ENCODE results near the gene PAPOLA. TPM values are rescaled to one million over a fixed set of nuclear protein-coding genes. Genes with fewer than 3 reads are reported as not detected.

Gene PAPOLA
- polyA plus RNA-seq (2011; rRNA removed) (236 and 273 TPM in 2 replicates), polyA plus RNA-seq (2017; fragmentation: RNase III; extraction: RNeasy Plus Mini Kit Qiagen cat#74134 plus additional on column Dnase treatment) (105 to 116 TPM (median 107 TPM) in 3 replicates), polyA minus RNA-seq (2011; rRNA and poly(A)+ RNA removed) (169 and 229 TPM in 2 replicates)
- 67.8 and 72.3 TPM in 2 replicates for polyA plus RNA-seq (2012; cell fraction: cytosol; rRNA removed)
- 26.5 and 29.4 TPM in 2 replicates for polyA plus RNA-seq (2012; cell fraction: nucleus; rRNA removed)

GRCh38 chr14:96501740-96502620 is at the start of gene PAPOLA:
Gene PAPOLA, plus strand, starts transcription at chr14:96502382. Its CDS starts 211 bp downstream, at chr14:96502593.
- peak within 1 kb of the TSS; percentile 94 for H3K4me2 ChIP-seq
- H3K4me1 ChIP-seq, result peaks cover 28% of the 10 kb centered on the region
- WGBS (ENCODE audit: missing lambda C conversion rate), result under 1% methylated on average over 53 of the region's 87 CpGs
- peak within 1 kb of the TSS; percentile 97 to 98 for H3K27ac ChIP-seq
- POLR2A ChIA-PET, result interaction anchor here (0.5 kb wide), 1 partner anchor 11 kb away, joined by 3 read pairs; no protein-coding TSS in a partner anchor
- no peak for FAIRE-seq
- CTCF ChIA-PET, result no interaction called here
- peak; percentile 93 to 95 for ATAC-seq
- H3K4me3 ChIP-seq, result peak within 1 kb of the TSS; percentile 81
- DNase-seq (ENCODE audit: low read depth in 1 of 2, low spot score in 1 of 2), result peak; percentile 89 to 97
- H3K9me3 ChIP-seq, result no peaks in the 10 kb centered on the region
- TF ChIP-seq MAZ (IDR thresholded peaks at IDR 0.05; ENCODE audit: borderline replicate concordance, low read depth, low read length) (no peak), RFX5 (IDR thresholded peaks at IDR 0.05) (no peak), FOSL2 (IDR thresholded peaks at IDR 0.05) (no peak), FOSL2 (CRISPR knock-in tag; IDR thresholded peaks at IDR 0.05) (no peak), E2F6 (IDR thresholded peaks at IDR 0.05; ENCODE audit: borderline replicate concordance, low read depth) (peak; percentile 96), NPAS2 (CRISPR knock-in tag; IDR thresholded peaks at IDR 0.05; ENCODE audit: borderline replicate concordance) (no peak), GATA3 (IDR thresholded peaks at IDR 0.05; ENCODE audit: borderline replicate concordance) (no peak), HOXA7 (CRISPR knock-in tag; IDR thresholded peaks at IDR 0.05) (0 out of 2 replicates have a peak, but pooled peaks have one; percentile 72), CBX2 (IDR thresholded peaks at IDR 0.05; ENCODE audit: borderline replicate concordance, low read depth) (no peak), RNF2 (IDR thresholded peaks at IDR 0.05; ENCODE audit: borderline replicate concordance, low read depth) (no peak), CBX8 (IDR thresholded peaks at IDR 0.05) (no peak), TFCP2L1 (CRISPR knock-in tag; IDR thresholded peaks at IDR 0.05) (peak; percentile 87), HOXB13 (CRISPR knock-in tag; IDR thresholded peaks at IDR 0.05; ENCODE audit: low read depth) (peak; percentile 79), ZC3H11A (IDR thresholded peaks at IDR 0.05) (no peak), TP53 (CRISPR knock-in tag; IDR thresholded peaks at IDR 0.05) (no peak), KDM1A (IDR thresholded peaks at IDR 0.05; ENCODE audit: low read depth) (no peak), FOSB (CRISPR knock-in tag; IDR thresholded peaks at IDR 0.05) (no peak), KDM5A (IDR thresholded peaks at IDR 0.05) (no peak), BCL3 (IDR thresholded peaks at IDR 0.05) (peak; percentile 78; the same call in 2 of the 3 replicates), RARB (CRISPR knock-in tag; IDR thresholded peaks at IDR 0.05) (no peak), SMC3 (IDR thresholded peaks at IDR 0.05) (no peak), EHF (CRISPR knock-in tag; IDR thresholded peaks at IDR 0.05) (peak; percentile 53; the same call in 1 of the 2 replicates), PHF8 (IDR thresholded peaks at IDR 0.05; ENCODE audit: borderline replicate concordance, low read depth) (peak; percentile 95), HES2 (IDR thresholded peaks at IDR 0.05) (no peak), CHD4 (IDR thresholded peaks at IDR 0.05; ENCODE audit: borderline replicate concordance) (no peak), FOXS1 (CRISPR knock-in tag; IDR thresholded peaks at IDR 0.05) (peak; percentile 71; the same call in 1 of the 2 replicates), ESRRA (IDR thresholded peaks at IDR 0.05; ENCODE audit: borderline replicate concordance, low read length) (no peak), PBX3 (IDR thresholded peaks at IDR 0.05) (no peak)
- TF ChIP-seq, protein P1, sequence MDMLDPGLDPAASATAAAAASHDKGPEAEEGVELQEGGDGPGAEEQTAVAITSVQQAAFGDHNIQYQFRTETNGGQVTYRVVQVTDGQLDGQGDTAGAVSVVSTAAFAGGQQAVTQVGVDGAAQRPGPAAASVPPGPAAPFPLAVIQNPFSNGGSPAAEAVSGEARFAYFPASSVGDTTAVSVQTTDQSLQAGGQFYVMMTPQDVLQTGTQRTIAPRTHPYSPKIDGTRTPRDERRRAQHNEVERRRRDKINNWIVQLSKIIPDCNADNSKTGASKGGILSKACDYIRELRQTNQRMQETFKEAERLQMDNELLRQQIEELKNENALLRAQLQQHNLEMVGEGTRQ (IDR thresholded peaks at IDR 0.05), result 0 out of 2 replicates have a peak, but pooled peaks have one; percentile 2
- TF ChIP-seq, protein P2, sequence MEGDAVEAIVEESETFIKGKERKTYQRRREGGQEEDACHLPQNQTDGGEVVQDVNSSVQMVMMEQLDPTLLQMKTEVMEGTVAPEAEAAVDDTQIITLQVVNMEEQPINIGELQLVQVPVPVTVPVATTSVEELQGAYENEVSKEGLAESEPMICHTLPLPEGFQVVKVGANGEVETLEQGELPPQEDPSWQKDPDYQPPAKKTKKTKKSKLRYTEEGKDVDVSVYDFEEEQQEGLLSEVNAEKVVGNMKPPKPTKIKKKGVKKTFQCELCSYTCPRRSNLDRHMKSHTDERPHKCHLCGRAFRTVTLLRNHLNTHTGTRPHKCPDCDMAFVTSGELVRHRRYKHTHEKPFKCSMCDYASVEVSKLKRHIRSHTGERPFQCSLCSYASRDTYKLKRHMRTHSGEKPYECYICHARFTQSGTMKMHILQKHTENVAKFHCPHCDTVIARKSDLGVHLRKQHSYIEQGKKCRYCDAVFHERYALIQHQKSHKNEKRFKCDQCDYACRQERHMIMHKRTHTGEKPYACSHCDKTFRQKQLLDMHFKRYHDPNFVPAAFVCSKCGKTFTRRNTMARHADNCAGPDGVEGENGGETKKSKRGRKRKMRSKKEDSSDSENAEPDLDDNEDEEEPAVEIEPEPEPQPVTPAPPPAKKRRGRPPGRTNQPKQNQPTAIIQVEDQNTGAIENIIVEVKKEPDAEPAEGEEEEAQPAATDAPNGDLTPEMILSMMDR (IDR thresholded peaks at IDR 0.05), result no peak; the same call in 2 of the 3 replicates
- TF ChIP-seq, protein P3, sequence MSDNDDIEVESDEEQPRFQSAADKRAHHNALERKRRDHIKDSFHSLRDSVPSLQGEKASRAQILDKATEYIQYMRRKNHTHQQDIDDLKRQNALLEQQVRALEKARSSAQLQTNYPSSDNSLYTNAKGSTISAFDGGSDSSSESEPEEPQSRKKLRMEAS (IDR thresholded peaks at IDR 0.05), result peak; percentile 97
